HepG2 (cell line): ENCODE results near the gene DNAJC28. TPM values are rescaled to one million over a fixed set of nuclear protein-coding genes. Genes with fewer than 3 reads are reported as not detected.

ENCODE experiments used
- ATAC-seq: fragments of 200-7000 bp; cut with Tn5 transposase; 3 replicates; pipeline ENCODE4 v1.9.1; 2020; ENCODE audit warnings: mild to moderate bottlenecking, moderate library complexity
- BruUV-seq: library from RNA; stranded (reverse); fragments of 400-500 nt; replicated peaks from 2 replicates; lab custom pipeline; 2021; lab: Mats Ljungman, UMichigan
- CTCF ChIA-PET: fragments of 300-600 bp; formaldehyde crosslinking; extraction: SDS; loops from one replicate; lab custom pipeline; 2021; ENCODE audit warnings: low total read pairs, inconsistent platforms, low intra/inter-chr PET ratio; lab: Yijun Ruan, JAX
- POLR2A ChIA-PET: fragments of 350-600 bp; sonication (Branson Sonifier 250); formaldehyde crosslinking; loops from one replicate; lab custom pipeline; 2020; ENCODE audit warnings: antibody characterized with exemption, inconsistent platforms; lab: Yijun Ruan, JAX
- DNase-seq: peaks from one replicate; pipeline ENCODE4 v3.0.0-alpha.2; 2015; ENCODE audit warnings: low spot score
- FAIRE-seq: peaks from 3 replicates; lab custom pipeline; 2011; peaks lifted over from hg19 to GRCh38; lab: Jason Lieb, UNC
- H2AFZ ChIP-seq: one replicate; pipeline ENCODE4 v1.6.1; 2011; ENCODE audit warnings: low read length, inconsistent platforms
- H3K27ac ChIP-seq: fragments of 300-600 bp; 3 replicates; pipeline ENCODE4 v1.8.0; 2011; ENCODE audit warnings: mixed run types, mild to moderate bottlenecking, mixed read lengths, low read length, inconsistent platforms; ENCODE audit not compliant: insufficient read depth; ENCODE audit errors: extremely low read length
- H3K27me3 ChIP-seq, 2 experiments: fragments of 200-600 bp in 1 of 2; 2 replicates in 1 of 2; 3 replicates in 1 of 2; pipeline versions ENCODE4 v1.6.0 to v1.8.0; 2011; ENCODE audit warnings: low read length in 2 of 2, mild to moderate bottlenecking in 2 of 2, moderate library complexity in 2 of 2, inconsistent platforms in 1 of 2; ENCODE audit not compliant: insufficient read depth in 2 of 2, control insufficient read depth in 1 of 2
- H3K36me3 ChIP-seq, 2 experiments: fragments of 200-600 bp in 1 of 2; replicated peaks in 1 of 2; 2 replicates in 1 of 2; 3 replicates in 1 of 2; pipeline versions ENCODE4 v1.5.1 to v1.8.0; 2011; ENCODE audit warnings: low read length in 2 of 2, inconsistent platforms in 1 of 2; ENCODE audit not compliant: insufficient read depth in 2 of 2, control insufficient read depth in 1 of 2
- H3K4me1 ChIP-seq: 2 replicates; pipeline ENCODE4 v1.5.1; 2012; ENCODE audit warnings: low read length, inconsistent platforms; ENCODE audit not compliant: insufficient read depth
- H3K4me2 ChIP-seq: 2 replicates; pipeline ENCODE4 v1.6.0; 2011; ENCODE audit warnings: low read depth, low read length, inconsistent platforms
- H3K4me3 ChIP-seq, 3 experiments: fragments of 200-600 bp in 1 of 3; sonication (generic), shearing (Covaris generic) in 1 of 3; replicated peaks in 1 of 3; 2 replicates each; pipeline ENCODE4 v1.5.1; 2011 to 2016; ENCODE audit warnings: low read length in 3 of 3, inconsistent platforms in 2 of 3, low read depth in 2 of 3, mild to moderate bottlenecking in 2 of 3, control low read depth in 1 of 3, mixed read lengths in 1 of 3; ENCODE audit not compliant: insufficient read depth in 1 of 3
- H3K79me2 ChIP-seq: one replicate; pipeline ENCODE4 v1.6.1; 2011; ENCODE audit warnings: low read length, inconsistent platforms; ENCODE audit not compliant: insufficient read depth
- H3K9ac ChIP-seq: 2 replicates; pipeline ENCODE4 v1.6.0; 2011; ENCODE audit warnings: mild to moderate bottlenecking, low read depth, low read length, inconsistent platforms; ENCODE audit not compliant: insufficient read depth
- H3K9me3 ChIP-seq: 2 replicates; pipeline ENCODE4 v1.5.1; 2012; ENCODE audit warnings: mild to moderate bottlenecking, low read length
- H4K20me1 ChIP-seq: 2 replicates; pipeline ENCODE4 v1.6.0; 2011; ENCODE audit warnings: inconsistent platforms, mild to moderate bottlenecking, low read length, moderate library complexity; ENCODE audit not compliant: insufficient read depth
- AGO2 ChIP-seq: fragments of 200-400 bp; formaldehyde crosslinking; optimal IDR thresholded peaks from 2 replicates; pipeline ENCODE3; 2017; ENCODE audit warnings: mild to moderate bottlenecking, low read depth, low read length, moderate library complexity
- CSRNP2 ChIP-seq: sonication (generic); formaldehyde crosslinking; conservative IDR thresholded peaks from 2 replicates; pipeline ENCODE4 v1.8.0; 2022; ENCODE audit warnings: low read depth, missing genetic modification reagents
- E2F5 ChIP-seq: sonication (generic); formaldehyde crosslinking; conservative IDR thresholded peaks from 2 replicates; pipeline ENCODE4 v1.4.0; 2020; ENCODE audit warnings: missing genetic modification reagents
- IKZF5 ChIP-seq: IDR thresholded peaks from 2 replicates; pipeline ENCODE4 v1.6.1; 2018; ENCODE audit warnings: missing genetic modification reagents, mild to moderate bottlenecking, missing compliant biosample characterization
- NAIF1 ChIP-seq: sonication (generic); formaldehyde crosslinking; IDR thresholded peaks from 2 replicates; pipeline ENCODE4 v1.5.0; 2020; ENCODE audit warnings: mild to moderate bottlenecking, missing genetic modification reagents, borderline replicate concordance
- NBN ChIP-seq: fragments of 450-650 bp; conservative IDR thresholded peaks from 2 replicates; pipeline ENCODE4 v1.6.1; 2017
- PRDM10 ChIP-seq: sonication (generic); formaldehyde crosslinking; IDR thresholded peaks from 2 replicates; pipeline ENCODE4 v1.4.0; 2020; ENCODE audit warnings: low read depth, missing genetic modification reagents
- SIN3B ChIP-seq: fragments of 150-350 bp; IDR thresholded peaks from 2 replicates; pipeline ENCODE4 v1.6.1; 2014; ENCODE audit warnings: low read length
- WGBS: methylation state at CpG from one replicate; pipeline ENCODE4 v1.1.6; 2017; ENCODE audit warnings: low lambda C conversion rate; 5-methylcytosine and 5-hydroxymethylcytosine counted together
- in situ Hi-C: cut with HindIII; loops from 2 replicates; pipeline ENCODE4 v1.10.0; 2017; ENCODE audit warnings: low pct_unique_long_range_greater_than_20kb; ENCODE audit not compliant: extremely low pct_ligation_motif_present
- intact Hi-C: fragments of 100-400 bp; cut with micrococcal nuclease; formaldehyde crosslinking; loops from one replicate; pipeline ENCODE4 v1.10.0; 2022; ENCODE audit not compliant: unreplicated experiment
- polyA plus RNA-seq, 8 experiments: library from polyadenylated mRNA; depleted of rRNA in 3 of 8; stranded (reverse) in 7 of 8; unstranded in 1 of 8; fragments of >200 nt; fragmentation: Illumina TruSeq in 4 of 8; extraction: Trizol in 4 of 8; gene quantifications; 2 replicates each; pipeline versions ENCODE4 v1.2.1 to v1.2.3, GENCODE V29; 2011 to 2016; ENCODE audit warnings: low read depth in 4 of 8, missing spikeins in 1 of 8, mixed read lengths in 1 of 8; ENCODE audit not compliant: insufficient read depth in 1 of 8
- total RNA-seq, 5 experiments: library from RNA; depleted of rRNA; stranded (reverse); fragments of >200 nt; fragmentation: Illumina TruSeq; extraction: Trizol; gene quantifications; 2 replicates each; pipeline ENCODE4 v1.2.3, GENCODE V29; 2016; ENCODE audit warnings: low read depth in 1 of 5

The DNAJC28 gene
- total and polyA plus RNA-seq, 2 of the 13 experiments (the other 11 are each of a cell fraction or from before 2014, with no cell fraction given), result 1.5 to 3.3 TPM

- TF ChIP-seq IKZF5 (CRISPR knock-in tag) (no peak), E2F5 (no peak)
Measured at GRCh38 chr21:33522953-33523349, 31.4 kb upstream of the DNAJC28 start (continued).

GRCh38 chr21:33522297-33522952, 30.9 kb upstream of the DNAJC28 start:
- Histone ChIP-seq H3K79me2 (no peaks in the 10 kb centered on the region), H2AFZ (no peak overlapping the region), H3K27me3 (no peaks in the 10 kb centered on the region), H3K9ac (no peak overlapping the region), H3K4me1 (no peaks in the 10 kb centered on the region), H3K27ac (no peak overlapping the region), H3K36me3 (peaks cover 4 to 43% of the 10 kb centered on the region in 2 experiments), H3K4me3 (no peak overlapping the region), H3K4me2 (no peak overlapping the region), H3K9me3 (no peaks in the 10 kb centered on the region), H4K20me1 (no peaks in the 10 kb centered on the region)
- WGBS, result 93% methylated on average over 5 of the region's 5 CpGs
- BruUV-seq, result no TSS peak
- DNase-seq, result no peak
- in situ Hi-C loops, result no loop called here
- intact Hi-C loops, result no loop called here
- no peak for ATAC-seq
- ChIA-PET CTCF (no interaction called here), POLR2A (no interaction called here)
- no peak for FAIRE-seq
- TF ChIP-seq NAIF1 (no peak), PRDM10 (CRISPR knock-in tag) (no peak), NBN (no peak), CSRNP2 (no peak), AGO2 (peak; percentile 8), SIN3B (no peak)
